SKM-1 (cell line): ENCODE data around the gene TAOK2.

ENCODE experiments used
- DNase-seq: peaks from one replicate; lab custom pipeline; 2025; ENCODE audit not compliant: unreplicated experiment; lab: John Stamatoyannopoulos, UW

TAOK2 gene

GRCh38 chr16:29987371-29988085, 13.9 kb downstream of the TAOK2 start:
- no peak for DNase-seq

- no peak for DNase-seq
These were observed 14.8 kb downstream of the TAOK2 start for GRCh38 chr16:29988346-29989075.

- DNase-seq, result no peak
These were observed 15.6 kb downstream of the TAOK2 start for GRCh38 chr16:29989111-29989858.

- DNase-seq, result no peak
These were observed 16.4 kb downstream of the TAOK2 start for GRCh38 chr16:29990034-29990433.

GRCh38 chr16:29990883-29991570, 17.4 kb downstream of the TAOK2 start:
- DNase-seq, result no peak

GRCh38 chr16:29991571-29991904, 17.9 kb downstream of the TAOK2 start:
- DNase-seq, result no peak

- DNase-seq, result no peak
These were observed 18.8 kb downstream of the TAOK2 start for GRCh38 chr16:29992344-29992967.

- no peak for DNase-seq
These were observed 19.7 kb downstream of the TAOK2 start for GRCh38 chr16:29993191-29993902.

- DNase-seq, result no peak
These were observed 20.4 kb downstream of the TAOK2 start for GRCh38 chr16:29993903-29994599.

- no peak for DNase-seq
These were observed 21.1 kb downstream of the TAOK2 start for GRCh38 chr16:29994600-29995323.

GRCh38 chr16:29995324-29995910, 21.7 kb downstream of the TAOK2 start, which contains the start of gene HIRIP3:
TSS of gene HIRIP3 (minus strand) at chr16:29995617. CDS start at chr16:29995605, 12 bp downstream.
- peak; percentile 54 for DNase-seq

- DNase-seq, result peak; percentile 79
These were observed 22.5 kb downstream of the TAOK2 start, which contains the start of gene INO80E for GRCh38 chr16:29995911-29996765. TSS of gene INO80E (plus strand) at chr16:29996241. CDS start at chr16:29996311, 70 bp downstream.

GRCh38 chr16:29996766-29997250, 23.1 kb downstream of the TAOK2 start:
- no peak for DNase-seq

GRCh38 chr16:29999605-30000004, 25.9 kb downstream of the TAOK2 start:
- no peak for DNase-seq

GRCh38 chr16:30000735-30001631, 27.3 kb downstream of the TAOK2 start:
- DNase-seq, result no peak

GRCh38 chr16:30002614-30003346, 29.1 kb downstream of the TAOK2 start:
- DNase-seq, result no peak
